ENCODE results near the gene ACTR3. TPM values are rescaled to one million over a fixed set of nuclear protein-coding genes. Genes with fewer than 3 reads are reported as not detected.
"Not testable (repeated sequence)": the region's sequence is repeated elsewhere in the genome, so short reads cannot be mapped to it uniquely, and the experiment has no call there.

The ACTR3 gene
- polyA plus RNA-seq, 4 donors, result 156 to 179 (median 174) TPM

GRCh38 chr2:113899166-113899565 lies 9.3 kb downstream of the ACTR3 start:
- DNase-seq (ENCODE audit: low read depth in 4 of 4, low spot score in 2 of 4), result no peak

- no peak for DNase-seq (ENCODE audit: low read depth in 4 of 4, low spot score in 2 of 4)
These were observed 12.1 kb downstream of the ACTR3 start for GRCh38 chr2:113901943-113902342.

GRCh38 chr2:113905886-113906285 lies 16.0 kb downstream of the ACTR3 start:
- no peak for DNase-seq (ENCODE audit: low read depth in 4 of 4, low spot score in 2 of 4)

GRCh38 chr2:113906647-113907046 lies 16.8 kb downstream of the ACTR3 start:
- no peak for DNase-seq (ENCODE audit: low read depth in 4 of 4, low spot score in 2 of 4)

GRCh38 chr2:113907297-113907696 lies 17.4 kb downstream of the ACTR3 start:
- no peak for DNase-seq (ENCODE audit: low read depth in 4 of 4, low spot score in 2 of 4)

- DNase-seq (ENCODE audit: low read depth in 4 of 4, low spot score in 2 of 4), result no peak
These were observed 20.3 kb downstream of the ACTR3 start for GRCh38 chr2:113910110-113910717.

GRCh38 chr2:113910967-113911678 lies 21.2 kb downstream of the ACTR3 start:
- no peak for DNase-seq (ENCODE audit: low read depth in 4 of 4, low spot score in 2 of 4)

GRCh38 chr2:113915082-113915819 lies 25.4 kb downstream of the ACTR3 start:
- no peak for DNase-seq (ENCODE audit: low read depth in 4 of 4, low spot score in 2 of 4)

GRCh38 chr2:113918229-113918628 lies 28.3 kb downstream of the ACTR3 start:
- DNase-seq (ENCODE audit: low read depth in 4 of 4, low spot score in 2 of 4), result no peak

GRCh38 chr2:113920996-113921395 lies 31.1 kb downstream of the ACTR3 start:
- DNase-seq (ENCODE audit: low read depth in 4 of 4, low spot score in 2 of 4), result no peak

- no peak for DNase-seq (ENCODE audit: low read depth in 4 of 4, low spot score in 2 of 4)
These were observed 32.4 kb downstream of the ACTR3 start for GRCh38 chr2:113922335-113922734.

GRCh38 chr2:113922784-113923183 lies 32.9 kb downstream of the ACTR3 start:
- no peak for DNase-seq (ENCODE audit: low read depth in 4 of 4, low spot score in 2 of 4)

- no peak for DNase-seq (ENCODE audit: low read depth in 4 of 4, low spot score in 2 of 4)
These were observed 36.0 kb downstream of the ACTR3 start for GRCh38 chr2:113925884-113926283.

GRCh38 chr2:113926314-113926713 lies 36.4 kb downstream of the ACTR3 start:
- DNase-seq (ENCODE audit: low read depth in 4 of 4, low spot score in 2 of 4), result no peak

GRCh38 chr2:113930448-113930847 lies 40.6 kb downstream of the ACTR3 start:
- DNase-seq (ENCODE audit: low read depth in 4 of 4, low spot score in 2 of 4), result no peak

- no peak for DNase-seq (ENCODE audit: low read depth in 4 of 4, low spot score in 2 of 4)
These were observed 47.6 kb downstream of the ACTR3 start for GRCh38 chr2:113937501-113937900.

GRCh38 chr2:113940891-113941290 lies 51.0 kb downstream of the ACTR3 start:
- DNase-seq (ENCODE audit: low read depth in 4 of 4, low spot score in 2 of 4), result no peak

- not testable (repeated sequence) for DNase-seq (ENCODE audit: low read depth in 4 of 4, low spot score in 2 of 4)
These were observed 55.9 kb downstream of the ACTR3 start for GRCh38 chr2:113945784-113946183.

- not testable (repeated sequence) for DNase-seq (ENCODE audit: low read depth in 4 of 4, low spot score in 2 of 4)
These were observed 61.0 kb downstream of the ACTR3 start for GRCh38 chr2:113950906-113951305.

GRCh38 chr2:113961000-113961399 lies 71.1 kb downstream of the ACTR3 start:
- no peak for DNase-seq (ENCODE audit: low read depth in 4 of 4, low spot score in 2 of 4)

- no peak for DNase-seq (ENCODE audit: low read depth in 4 of 4, low spot score in 2 of 4)
These were observed 73.0 kb downstream of the ACTR3 start for GRCh38 chr2:113962692-113963480.
